ENCODE measurements around the gene MED13L.
A peak's percentile ranks its signal among the peaks of the same experiment; 100 is the strongest.

MED13L gene

GRCh38 chr12:116302166-116303058 lies 24.9 kb upstream of the MED13L start:
- Histone ChIP-seq H3K4me1 (ENCODE audit: control insufficient read depth in 1 of 2, insufficient read depth in 1 of 2, low read depth in 1 of 2, low read length in 1 of 2) (peaks cover 55 to 59% of the 10 kb centered on the region in 2 experiments), H3K27me3 (no peaks in the 10 kb centered on the region), H3K36me3 (no peaks in the 10 kb centered on the region), H3K27ac (peak overlapping the region; percentile 71), H3K4me3 (ENCODE audit: low read depth in 1 of 2, low read length in 1 of 2) (peak overlapping the region; percentile 0 to 20), H3K9me3 (no peaks in the 10 kb centered on the region)
- no peak for TF ChIP-seq CTCF (IDR thresholded peaks at IDR 0.05)

- H3K27me3 ChIP-seq, result no peaks in the 10 kb centered on the region
- no peak overlapping the region for H3K27ac ChIP-seq
- TF ChIP-seq CTCF (IDR thresholded peaks at IDR 0.05), result no peak
- H3K36me3 ChIP-seq, result no peaks in the 10 kb centered on the region
- no peak overlapping the region for H3K4me3 ChIP-seq (ENCODE audit: low read depth in 1 of 2, low read length in 1 of 2)
- H3K4me1 ChIP-seq (ENCODE audit: control insufficient read depth in 1 of 2, insufficient read depth in 1 of 2, low read depth in 1 of 2, low read length in 1 of 2), result peaks cover 55 to 64% of the 10 kb centered on the region in 2 experiments
- no peaks in the 10 kb centered on the region for H3K9me3 ChIP-seq
These were observed 24.1 kb upstream of the MED13L start for GRCh38 chr12:116301621-116302020.

GRCh38 chr12:116299665-116300328 lies 22.3 kb upstream of the MED13L start:
- TF ChIP-seq CTCF (IDR thresholded peaks at IDR 0.05), result no peak
- H3K4me3 ChIP-seq (ENCODE audit: low read depth in 1 of 2, low read length in 1 of 2), result no peak overlapping the region
- H3K9me3 ChIP-seq, result no peaks in the 10 kb centered on the region
- no peaks in the 10 kb centered on the region for H3K36me3 ChIP-seq
- H3K27ac ChIP-seq, result peak overlapping the region; percentile 19
- peaks cover 49 to 55% of the 10 kb centered on the region in 2 experiments for H3K4me1 ChIP-seq (ENCODE audit: control insufficient read depth in 1 of 2, insufficient read depth in 1 of 2, low read depth in 1 of 2, low read length in 1 of 2)
- H3K27me3 ChIP-seq, result no peaks in the 10 kb centered on the region

- no peak overlapping the region for H3K4me3 ChIP-seq (ENCODE audit: low read depth in 1 of 2, low read length in 1 of 2)
These were observed 21.6 kb upstream of the MED13L start for GRCh38 chr12:116299064-116299463.

GRCh38 chr12:116298578-116298977 lies 21.1 kb upstream of the MED13L start:
- no peaks in the 10 kb centered on the region for H3K9me3 ChIP-seq

More at GRCh38 chr12:116299064-116299463, 21.6 kb upstream of the MED13L start:
- Histone ChIP-seq H3K36me3 (no peaks in the 10 kb centered on the region), H3K4me1 (ENCODE audit: control insufficient read depth in 1 of 2, insufficient read depth in 1 of 2, low read depth in 1 of 2, low read length in 1 of 2) (peaks cover 43 to 48% of the 10 kb centered on the region in 2 experiments), H3K27ac (peak overlapping the region; percentile 19), H3K9me3 (no peaks in the 10 kb centered on the region), H3K27me3 (no peaks in the 10 kb centered on the region)
- no peak for TF ChIP-seq CTCF (IDR thresholded peaks at IDR 0.05)

More at GRCh38 chr12:116298578-116298977, 21.1 kb upstream of the MED13L start:
- Histone ChIP-seq H3K36me3 (no peaks in the 10 kb centered on the region), H3K27ac (peak overlapping the region; percentile 19), H3K4me3 (ENCODE audit: low read depth in 1 of 2, low read length in 1 of 2) (no peak overlapping the region), H3K27me3 (no peaks in the 10 kb centered on the region), H3K4me1 (ENCODE audit: control insufficient read depth in 1 of 2, insufficient read depth in 1 of 2, low read depth in 1 of 2, low read length in 1 of 2) (peaks cover 38 to 43% of the 10 kb centered on the region in 2 experiments)
- no peak for TF ChIP-seq CTCF (IDR thresholded peaks at IDR 0.05)
